Nephron (organoid): ENCODE measurements around the gene PRUNE2.
A peak's percentile ranks its signal among the peaks of the same experiment; 100 is the strongest.

Experiments
- H3K27ac Mint-ChIP-seq, 3 experiments: 2 replicates each; pipeline ENCODE4 v1.8.0; 2020; ENCODE audit warnings: mixed read lengths in 3 of 3, mild to moderate bottlenecking in 2 of 3, moderate library complexity in 1 of 3
- H3K27me3 Mint-ChIP-seq: 2 replicates; pipeline ENCODE4 v1.8.0; 2021; ENCODE audit warnings: low read depth, mild to moderate bottlenecking, moderate library complexity, mixed read lengths
- H3K36me3 Mint-ChIP-seq: 2 replicates; pipeline ENCODE4 v1.8.0; 2020; ENCODE audit warnings: low read depth, mixed read lengths
- H3K4me1 Mint-ChIP-seq: 2 replicates; pipeline ENCODE4 v1.8.0; 2020; ENCODE audit warnings: mixed read lengths
- H3K4me3 Mint-ChIP-seq, 3 experiments: 2 replicates each; pipeline ENCODE4 v1.8.0; 2020; ENCODE audit warnings: mild to moderate bottlenecking in 3 of 3, mixed read lengths in 3 of 3, moderate library complexity in 2 of 3
- H3K9me3 Mint-ChIP-seq: 2 replicates; pipeline ENCODE4 v1.8.0; 2020; ENCODE audit warnings: mixed read lengths
- CTCF ChIP-seq, 3 experiments: fragments of 200-600 bp; sonication (generic); IDR thresholded peaks; one replicate each; pipeline ENCODE4 v1.5.0; 2021; ENCODE audit warnings: antibody characterized with exemption in 3 of 3; ENCODE audit not compliant: unreplicated experiment in 3 of 3

The PRUNE2 gene

DNA sequence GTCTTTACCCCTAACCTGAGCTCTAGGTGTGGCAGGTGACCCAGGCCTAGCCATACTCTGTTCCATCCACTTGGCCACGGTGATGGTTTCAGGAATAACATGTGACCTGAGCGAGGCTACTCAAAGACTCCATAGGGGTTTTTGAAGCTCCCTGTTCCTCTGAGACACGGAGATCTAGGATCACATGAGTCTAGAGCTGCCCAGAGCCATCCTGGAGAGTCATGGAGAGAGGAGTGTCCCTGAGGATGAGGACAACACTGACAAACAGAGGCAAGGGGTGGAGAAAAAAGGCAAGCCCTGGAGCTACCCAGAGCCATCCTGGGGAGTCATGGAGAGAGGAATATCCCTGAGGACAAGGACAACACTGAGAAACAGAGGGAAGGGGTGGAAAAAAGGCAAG, 171.2 kb downstream of the PRUNE2 start:
- no peaks in the 10 kb centered on the region for H3K36me3 Mint-ChIP-seq
- peaks cover 19% of the 10 kb centered on the region for H3K4me1 Mint-ChIP-seq
- H3K27me3 Mint-ChIP-seq: peaks cover 10% of the 10 kb centered on the region
- H3K27ac Mint-ChIP-seq: no peak overlapping the region
- H3K9me3 Mint-ChIP-seq: no peaks in the 10 kb centered on the region
- H3K4me3 Mint-ChIP-seq: no peak overlapping the region
- no peak for TF ChIP-seq CTCF (IDR thresholded peaks at IDR 0.05; ENCODE audit: unreplicated experiment in 3 of 3)

- peaks cover 10% of the 10 kb centered on the region for H3K27me3 Mint-ChIP-seq
Observed at GRCh38 chr9:76733096-76733495, 172.8 kb downstream of the PRUNE2 start.

GRCh38 chr9:76732341-76732958, 173.5 kb downstream of the PRUNE2 start:
- TF ChIP-seq CTCF (IDR thresholded peaks at IDR 0.05; ENCODE audit: unreplicated experiment in 3 of 3): no peak
- Mint-ChIP-seq H3K4me3 (peak overlapping the region in 1 of 3 experiments; percentile 20), H3K27me3 (peaks cover 10% of the 10 kb centered on the region), H3K9me3 (no peaks in the 10 kb centered on the region), H3K27ac (peak overlapping the region; percentile 70 to 91 (median 82)), H3K36me3 (no peaks in the 10 kb centered on the region), H3K4me1 (peaks cover 19% of the 10 kb centered on the region)

More at GRCh38 chr9:76733096-76733495, 172.8 kb downstream of the PRUNE2 start:
- H3K4me1 Mint-ChIP-seq: peaks cover 19% of the 10 kb centered on the region
- no peaks in the 10 kb centered on the region for H3K36me3 Mint-ChIP-seq
- peak overlapping the region in 2 of 3 experiments; percentile 82 to 91 for H3K27ac Mint-ChIP-seq
- H3K4me3 Mint-ChIP-seq: peak overlapping the region in 1 of 3 experiments; percentile 20
- no peak for TF ChIP-seq CTCF (IDR thresholded peaks at IDR 0.05; ENCODE audit: unreplicated experiment in 3 of 3)
- no peaks in the 10 kb centered on the region for H3K9me3 Mint-ChIP-seq

DNA sequence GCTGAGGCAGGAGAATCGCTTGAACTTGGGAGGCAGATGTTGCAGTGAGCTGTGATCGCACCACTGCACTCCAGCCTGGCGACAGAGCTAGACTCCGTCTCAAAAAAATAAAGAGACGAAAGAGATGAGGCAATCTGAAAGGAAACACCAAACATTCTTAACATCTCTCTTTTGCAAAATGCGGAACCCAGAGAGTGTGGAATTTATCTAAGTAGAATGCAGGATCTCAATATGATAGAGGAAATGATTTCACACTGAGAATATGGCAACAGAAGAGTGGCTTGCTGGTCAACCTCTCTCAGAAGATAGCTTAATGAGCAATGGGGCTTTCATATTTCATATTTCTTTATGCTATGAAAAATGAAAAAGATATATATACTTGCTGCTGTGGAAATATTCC, 175.1 kb downstream of the PRUNE2 start:
- Mint-ChIP-seq H3K27ac (peak overlapping the region in 1 of 3 experiments; percentile 38), H3K4me1 (peaks cover 35% of the 10 kb centered on the region), H3K27me3 (peaks cover 5% of the 10 kb centered on the region), H3K9me3 (no peaks in the 10 kb centered on the region), H3K36me3 (no peaks in the 10 kb centered on the region), H3K4me3 (no peak overlapping the region)
- TF ChIP-seq CTCF (IDR thresholded peaks at IDR 0.05; ENCODE audit: unreplicated experiment in 3 of 3): no peak

DNA sequence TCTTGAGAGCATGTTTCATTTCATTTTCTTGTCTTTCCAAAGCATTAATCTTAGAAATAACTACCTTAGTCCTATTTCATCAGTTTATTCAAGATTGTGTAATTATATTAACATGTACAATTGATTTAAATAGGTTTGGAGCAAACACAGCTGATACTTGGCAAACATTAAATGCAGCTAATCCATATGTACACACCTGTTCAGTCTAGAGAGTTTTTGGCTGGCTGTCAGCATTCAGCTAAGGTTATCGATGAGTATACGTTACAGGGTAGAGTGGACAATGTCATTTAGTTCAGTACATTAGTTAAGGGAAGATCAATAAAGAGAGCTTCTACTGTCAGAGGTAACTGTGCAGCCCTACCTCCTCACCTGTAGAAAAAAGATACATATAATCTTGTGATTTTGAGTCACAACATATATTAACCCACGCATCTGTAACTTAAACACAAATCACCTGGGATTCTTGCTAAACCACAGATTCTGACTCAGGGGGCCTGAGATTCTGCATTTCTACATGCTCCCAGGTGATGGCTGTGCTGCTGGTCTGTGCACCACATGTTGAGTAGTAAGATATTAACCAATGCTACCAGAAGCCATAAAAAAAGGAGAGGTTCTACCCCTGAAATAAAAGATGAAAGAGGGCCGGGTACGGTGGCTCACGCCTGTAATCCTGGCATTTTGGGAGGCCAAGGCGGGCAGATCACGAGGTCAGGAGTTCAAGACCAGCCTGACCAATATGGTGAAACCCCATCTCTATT, 175.8 kb downstream of the PRUNE2 start:
- Mint-ChIP-seq H3K4me3 (no peak overlapping the region), H3K9me3 (no peaks in the 10 kb centered on the region), H3K27me3 (peaks cover 5% of the 10 kb centered on the region), H3K4me1 (peaks cover 41% of the 10 kb centered on the region), H3K27ac (peak overlapping the region in 1 of 3 experiments; percentile 10), H3K36me3 (no peaks in the 10 kb centered on the region)
- TF ChIP-seq CTCF (IDR thresholded peaks at IDR 0.05; ENCODE audit: unreplicated experiment in 3 of 3): no peak
